ENCODE data around the gene LY6G5B. TPM values are rescaled to one million over a fixed set of nuclear protein-coding genes. Genes with fewer than 3 reads are reported as not detected.

Gene LY6G5B, protein sequence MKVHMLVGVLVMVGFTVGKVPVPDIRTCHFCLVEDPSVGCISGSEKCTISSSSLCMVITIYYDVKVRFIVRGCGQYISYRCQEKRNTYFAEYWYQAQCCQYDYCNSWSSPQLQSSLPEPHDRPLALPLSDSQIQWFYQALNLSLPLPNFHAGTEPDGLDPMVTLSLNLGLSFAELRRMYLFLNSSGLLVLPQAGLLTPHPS
- 2.7 to 4.4 TPM (median 4.0 TPM) in 5 replicates for total RNA-seq (2022; extraction: Qiagen RNA extraction)

GRCh38 chr6:31669676-31670075 lies at the start of gene LY6G5B:
LY6G5B (plus strand) TSS chr6:31669976; CDS start chr6:31670951, 975 bp downstream.

GRCh38 chr6:31620586-31621319 lies 49.0 kb upstream of the LY6G5B start, which contains the start of gene PRRC2A:
PRRC2A (plus strand) TSS chr6:31620715; CDS start chr6:31622790, 2,075 bp downstream.

GRCh38 chr6:31655349-31656237 lies 14.2 kb upstream of the LY6G5B start, which contains the start of gene APOM:
APOM (plus strand) TSS chr6:31655894; CDS start chr6:31655967, 73 bp downstream.

DNA sequence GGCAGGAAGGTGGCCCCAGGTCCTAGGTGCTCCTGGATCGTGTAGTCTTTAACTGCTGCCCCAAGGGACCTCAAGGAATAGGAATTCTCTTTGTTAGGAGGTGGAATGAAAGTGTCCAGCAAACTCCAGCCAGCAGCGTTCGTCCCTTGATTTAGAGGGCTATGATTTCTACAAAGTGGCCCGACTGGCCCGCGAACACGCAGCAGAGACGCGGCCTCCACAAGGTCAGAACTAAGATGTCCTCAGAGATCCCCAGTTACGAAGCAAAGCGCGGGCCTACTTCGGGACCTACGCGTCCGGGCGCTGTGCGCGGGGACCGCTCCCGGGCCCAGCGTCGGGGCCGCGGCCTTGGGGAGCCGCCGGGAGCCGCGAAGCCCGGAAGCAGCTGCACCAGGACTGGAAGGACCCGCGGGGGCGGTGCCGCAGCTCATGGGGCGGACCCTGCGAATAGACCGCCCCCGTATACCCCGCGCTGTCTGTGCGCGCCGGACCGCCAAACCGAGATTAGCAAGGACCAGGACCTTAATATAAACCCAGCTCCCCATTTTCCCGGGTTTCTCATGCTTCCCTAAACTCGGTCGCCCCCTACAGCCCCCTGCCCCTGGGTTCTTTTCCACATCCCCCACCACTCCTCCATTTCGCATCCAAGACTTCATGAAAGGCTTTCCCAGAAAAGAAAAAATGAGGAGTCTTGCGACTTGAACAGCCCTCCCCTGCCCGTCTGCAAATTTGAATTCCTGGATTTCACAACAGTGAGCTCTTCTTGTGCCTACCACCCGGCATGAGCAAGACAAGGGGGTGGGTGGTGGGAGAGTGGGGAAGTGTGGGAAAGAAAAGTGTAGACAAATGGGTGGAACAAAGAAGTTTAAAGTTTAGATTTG lies 9.2 kb upstream of the LY6G5B start, which contains the start of gene C6orf47:
TSS of gene C6orf47 (minus strand) at position 398 of the 881 bp plus-strand sequence. CDS start 831 bp downstream, outside the sequence.

GRCh38 chr6:31664790-31665500 lies 4.8 kb upstream of the LY6G5B start, which contains the start of gene GPANK1:
GPANK1 (minus strand) TSS chr6:31664997; CDS start chr6:31664478, 519 bp downstream.

GRCh38 chr6:31665501-31666336 lies 4.1 kb upstream of the LY6G5B start, which contains the start of gene CSNK2B:
CSNK2B (plus strand) TSS chr6:31666080; CDS start chr6:31666832, 752 bp downstream.

GRCh38 chr6:31680226-31681134 lies 10.7 kb downstream of the LY6G5B start, which contains the start of gene LY6G5C:
LY6G5C (minus strand) TSS chr6:31681067; CDS start chr6:31680373, 694 bp downstream.

GRCh38 chr6:31702819-31703716 lies 33.3 kb downstream of the LY6G5B start, which contains the start of gene ABHD16A:
ABHD16A (minus strand) TSS chr6:31703324; CDS start chr6:31703281, 43 bp downstream.

GRCh38 chr6:31706599-31706998 lies 36.8 kb downstream of the LY6G5B start, which contains the start of gene LY6G6F:
LY6G6F (plus strand) TSS chr6:31706866; CDS start chr6:31706907, 41 bp downstream.

DNA sequence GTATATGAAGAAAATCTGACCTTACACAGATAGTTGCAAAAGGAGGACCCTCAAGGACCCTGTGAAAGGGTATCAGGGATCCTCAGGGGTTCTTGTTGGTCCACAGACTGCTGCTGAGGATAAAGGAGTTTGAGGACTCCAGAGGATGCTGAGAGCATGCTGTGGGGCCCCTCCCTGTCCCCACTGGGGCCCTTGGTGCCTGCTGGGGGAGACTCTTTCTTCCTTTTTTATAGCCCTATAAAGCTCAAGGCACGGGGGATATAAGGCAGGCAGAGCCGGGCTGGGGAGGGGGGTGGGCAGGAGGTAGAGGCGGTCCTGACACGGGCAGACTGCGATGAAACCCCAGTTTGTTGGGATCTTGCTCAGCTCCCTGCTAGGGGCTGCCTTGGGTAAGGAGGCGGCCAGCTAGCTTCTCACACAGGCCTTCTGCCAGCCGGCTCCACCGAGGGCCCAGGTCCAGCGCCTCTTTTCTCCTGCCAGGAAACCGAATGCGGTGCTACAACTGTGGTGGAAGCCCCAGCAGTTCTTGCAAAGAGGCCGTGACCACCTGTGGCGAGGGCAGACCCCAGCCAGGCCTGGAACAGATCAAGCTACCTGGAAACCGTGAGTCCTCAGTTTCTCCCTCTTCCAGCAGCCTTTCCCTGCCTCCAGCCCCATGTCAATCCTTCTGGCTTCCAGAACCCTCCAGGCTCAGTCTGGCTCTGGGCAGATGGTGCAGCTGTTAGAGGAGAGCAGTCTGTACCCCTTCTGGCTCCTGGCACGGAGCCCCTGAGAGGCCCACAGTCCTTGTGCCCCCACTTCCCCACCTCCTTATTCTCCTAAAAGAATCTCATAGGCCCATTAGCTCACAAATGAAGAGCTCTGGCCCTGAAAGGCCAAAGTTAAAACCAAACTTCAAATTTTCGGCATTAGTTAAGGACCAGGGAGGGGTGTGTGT lies 45.5 kb downstream of the LY6G5B start, which contains the start of gene LY6G6D:
TSS of gene LY6G6D (plus strand) at position 327 of the 937 bp plus-strand sequence. CDS start at position 335, 8 bp downstream.

DNA sequence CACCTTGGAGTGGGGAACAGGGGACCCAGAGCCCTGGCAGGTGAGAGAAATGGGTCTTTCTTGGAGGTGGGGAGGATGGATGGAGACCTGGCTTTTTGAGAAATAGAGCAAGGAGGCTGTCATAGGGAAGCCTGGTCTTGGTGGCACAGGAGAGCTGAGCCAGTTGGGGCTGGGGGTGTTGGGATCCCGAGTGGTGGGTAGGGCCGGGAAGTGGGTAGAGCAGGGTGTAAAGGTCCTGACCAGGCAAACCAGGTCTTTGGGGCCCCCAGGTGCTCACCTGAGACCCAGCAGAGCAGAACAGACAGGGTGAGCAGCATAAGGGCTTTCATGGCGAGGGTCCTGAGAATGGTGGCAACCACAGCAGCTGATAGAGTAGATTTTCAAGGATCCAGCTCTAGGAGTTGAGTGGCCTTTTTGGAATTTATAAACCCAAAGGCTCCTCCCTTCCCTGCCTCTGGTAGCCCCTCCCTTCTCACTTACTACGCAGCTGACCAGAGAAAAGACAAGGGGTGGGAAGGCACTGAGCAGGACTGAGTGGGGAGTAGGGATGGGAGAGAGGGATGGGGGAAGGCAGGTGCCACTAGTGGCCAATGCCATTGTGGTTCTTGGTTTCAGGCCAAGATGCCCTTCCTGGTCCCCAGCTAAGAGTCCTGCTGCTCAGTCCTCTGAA lies 51.7 kb downstream of the LY6G5B start, which contains the start of gene LY6G6C:
TSS of gene LY6G6C (minus strand) at position 396 of the 670 bp plus-strand sequence. CDS start at position 329, 67 bp downstream.

